DMS153 (cell line): ENCODE measurements around the gene ZNF460.

Experiments
- DNase-seq: peaks from one replicate; lab custom pipeline; 2025; lab: John Stamatoyannopoulos, UW

ZNF460 gene

GRCh38 chr19:57280962-57281400 is 696 bp downstream of the ZNF460 start:
- no peak for DNase-seq

- no peak for DNase-seq
Measured at GRCh38 chr19:57282011-57282643, 1.8 kb downstream of the ZNF460 start.

- no peak for DNase-seq
Measured at GRCh38 chr19:57288373-57288772, 8.1 kb downstream of the ZNF460 start.

GRCh38 chr19:57290970-57291369 is 10.7 kb downstream of the ZNF460 start:
- no peak for DNase-seq

GRCh38 chr19:57292547-57292946 is 12.3 kb downstream of the ZNF460 start:
- no peak for DNase-seq

- DNase-seq, result no peak
Measured at GRCh38 chr19:57293719-57294118, 13.4 kb downstream of the ZNF460 start.

- no peak for DNase-seq
Measured at GRCh38 chr19:57302020-57302465, 21.8 kb downstream of the ZNF460 start.

GRCh38 chr19:57302727-57303401 is 22.6 kb downstream of the ZNF460 start:
- DNase-seq, result no peak

- no peak for DNase-seq
Measured at GRCh38 chr19:57305056-57305455, 24.8 kb downstream of the ZNF460 start.

- DNase-seq, result no peak
Measured at GRCh38 chr19:57308514-57308913, 28.2 kb downstream of the ZNF460 start.

GRCh38 chr19:57310792-57311191 is 30.5 kb downstream of the ZNF460 start:
- no peak for DNase-seq

- DNase-seq, result peak; percentile 3
Measured at GRCh38 chr19:57314146-57314545, 33.9 kb downstream of the ZNF460 start.

GRCh38 chr19:57317503-57317902 is 37.2 kb downstream of the ZNF460 start:
- DNase-seq, result no peak

GRCh38 chr19:57319869-57320179 is 39.5 kb downstream of the ZNF460 start:
- no peak for DNase-seq

- peak; percentile 89 for DNase-seq
Measured at GRCh38 chr19:57320180-57321084, 40.1 kb downstream of the ZNF460 start, which contains the start of gene ZNF543. Gene ZNF543, plus strand, starts transcription at chr19:57320472. Its CDS starts 382 bp downstream, at chr19:57320854.

- DNase-seq, result no peak
Measured at GRCh38 chr19:57321116-57321515, 40.8 kb downstream of the ZNF460 start.

GRCh38 chr19:57321751-57322150 is 41.5 kb downstream of the ZNF460 start:
- no peak for DNase-seq

GRCh38 chr19:57324992-57325391 is 44.7 kb downstream of the ZNF460 start:
- no peak for DNase-seq

GRCh38 chr19:57327993-57328392 is 47.7 kb downstream of the ZNF460 start:
- no peak for DNase-seq

GRCh38 chr19:57334191-57334590 is 53.9 kb downstream of the ZNF460 start:
- no peak for DNase-seq

- DNase-seq, result no peak
Measured at GRCh38 chr19:57338877-57339276, 58.6 kb downstream of the ZNF460 start.

- no peak for DNase-seq
Measured at GRCh38 chr19:57342582-57342981, 62.3 kb downstream of the ZNF460 start.
